Breast epithelium (tissue), 3 donors: ENCODE data around the gene CYP46A1.

Experiments used
- POLR2AphosphoS5 ChIP-seq, 3 donors: sonication (generic); formaldehyde crosslinking; IDR thresholded peaks; one replicate each; pipeline ENCODE4 v1.6.1; 2017; ENCODE audit warnings: antibody characterized with exemption in 3 of 3
- TF ChIP-seq, protein P1 (sequence below), 3 donors: fragments of 450-650 bp; IDR thresholded peaks; one replicate each; pipeline ENCODE4 v1.5.1; 2016 to 2017; ENCODE audit warnings: antibody characterized with exemption in 3 of 3, mild to moderate bottlenecking in 3 of 3, moderate library complexity in 3 of 3

DNA sequence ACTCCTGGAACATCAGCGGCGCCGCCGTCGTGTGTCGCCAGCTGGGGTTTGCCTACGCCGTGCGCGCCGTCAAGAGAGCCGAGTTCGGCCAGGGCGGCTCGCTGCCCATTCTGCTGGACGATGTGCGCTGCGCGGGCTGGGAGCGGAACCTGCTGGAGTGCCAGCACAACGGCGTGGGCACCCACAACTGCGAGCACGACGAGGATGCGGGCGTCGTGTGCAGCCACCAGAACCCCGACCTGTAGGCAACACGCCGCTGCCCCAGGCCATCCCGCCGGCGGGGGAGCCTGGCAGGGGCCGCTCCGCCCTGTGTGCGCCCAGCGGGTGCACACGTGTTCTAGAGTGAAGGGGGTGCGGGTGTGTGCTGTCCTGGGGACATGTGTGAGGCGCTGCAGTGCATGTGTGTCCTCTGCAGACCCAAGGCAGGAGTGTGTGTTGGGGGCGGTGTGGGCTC lies 8.7 kb upstream of the CYP46A1 start:
- TF ChIP-seq POLR2AphosphoS5 (IDR thresholded peaks at IDR 0.05): no peak
- TF ChIP-seq, protein P1, sequence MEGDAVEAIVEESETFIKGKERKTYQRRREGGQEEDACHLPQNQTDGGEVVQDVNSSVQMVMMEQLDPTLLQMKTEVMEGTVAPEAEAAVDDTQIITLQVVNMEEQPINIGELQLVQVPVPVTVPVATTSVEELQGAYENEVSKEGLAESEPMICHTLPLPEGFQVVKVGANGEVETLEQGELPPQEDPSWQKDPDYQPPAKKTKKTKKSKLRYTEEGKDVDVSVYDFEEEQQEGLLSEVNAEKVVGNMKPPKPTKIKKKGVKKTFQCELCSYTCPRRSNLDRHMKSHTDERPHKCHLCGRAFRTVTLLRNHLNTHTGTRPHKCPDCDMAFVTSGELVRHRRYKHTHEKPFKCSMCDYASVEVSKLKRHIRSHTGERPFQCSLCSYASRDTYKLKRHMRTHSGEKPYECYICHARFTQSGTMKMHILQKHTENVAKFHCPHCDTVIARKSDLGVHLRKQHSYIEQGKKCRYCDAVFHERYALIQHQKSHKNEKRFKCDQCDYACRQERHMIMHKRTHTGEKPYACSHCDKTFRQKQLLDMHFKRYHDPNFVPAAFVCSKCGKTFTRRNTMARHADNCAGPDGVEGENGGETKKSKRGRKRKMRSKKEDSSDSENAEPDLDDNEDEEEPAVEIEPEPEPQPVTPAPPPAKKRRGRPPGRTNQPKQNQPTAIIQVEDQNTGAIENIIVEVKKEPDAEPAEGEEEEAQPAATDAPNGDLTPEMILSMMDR (IDR thresholded peaks at IDR 0.05): no peak
